ENCODE measurements around the gene PTPN14. TPM values are rescaled to one million over a fixed set of nuclear protein-coding genes. Genes with fewer than 3 reads are reported as not detected.

PTPN14 gene
- total and polyA plus RNA-seq, 2 donors from 2014 or later = 5.1 to 87.2 TPM

DNA sequence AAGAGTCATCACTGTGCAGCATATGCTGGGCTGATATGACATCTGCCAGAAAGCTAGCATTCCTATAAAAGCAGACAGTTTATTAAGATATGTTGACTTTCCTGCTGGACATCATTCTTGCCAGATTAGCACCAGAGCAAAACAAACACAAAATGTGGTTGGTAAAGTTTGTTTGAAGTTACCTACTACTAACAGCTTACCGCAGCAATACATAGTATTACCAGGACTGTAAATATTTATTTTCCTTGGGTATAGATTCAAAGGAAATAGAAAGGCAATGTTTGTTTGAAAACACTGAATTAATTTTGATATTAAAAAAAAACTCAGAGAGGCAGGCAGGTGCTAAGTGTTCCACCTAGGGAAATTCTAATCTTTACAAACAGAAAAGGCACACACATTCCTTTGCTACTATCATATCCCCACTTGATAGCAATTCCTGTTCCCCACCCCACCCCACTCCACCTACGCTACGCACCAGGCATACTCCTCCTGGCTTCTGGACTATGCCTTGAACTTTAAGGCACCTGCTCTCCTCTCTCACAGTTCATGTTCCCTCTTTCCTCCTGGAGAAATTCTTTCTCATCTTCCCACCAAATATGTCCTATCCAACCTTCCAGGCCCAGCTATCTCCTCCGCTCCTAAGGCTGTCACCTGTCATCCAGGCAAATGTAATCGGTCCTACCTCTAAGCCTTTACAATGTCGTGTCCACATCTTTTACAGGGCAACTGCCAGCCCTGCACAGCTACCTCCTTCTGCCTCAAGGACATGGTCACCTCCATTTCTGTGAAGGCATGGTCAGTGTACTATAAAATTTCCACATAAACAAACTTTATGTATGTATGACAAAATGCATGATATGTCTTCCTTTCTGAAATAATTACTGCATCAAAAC, 34.7 kb downstream of the PTPN14 start:
- Histone ChIP-seq H3K4me1 (ENCODE audit: control insufficient read depth in 2 of 3, insufficient read depth in 2 of 3, low read depth in 1 of 3, low read length in 3 of 3) (peaks cover 0 to 14% (median 6%) of the 10 kb centered on the region in 3 donors), H3K27ac (ENCODE audit: low read depth in 2 of 2, low read length in 2 of 2) (no peak overlapping the region), H3K36me3 (ENCODE audit: control insufficient read depth in 2 of 3, insufficient read depth in 3 of 3, low read length in 3 of 3) (no peaks in the 10 kb centered on the region), H3K27me3 (ENCODE audit: control insufficient read depth, insufficient read depth, low read length) (no peaks in the 10 kb centered on the region), H3K4me3 (ENCODE audit: low read length in 3 of 3) (no peak overlapping the region), H3K9ac (ENCODE audit: low read length in 3 of 3) (no peak overlapping the region), H3K9me3 (ENCODE audit: control insufficient read depth in 2 of 3, insufficient read depth in 1 of 3, low read length in 3 of 3) (no peaks in the 10 kb centered on the region)
- intact Hi-C loops (cut with DNase I) = no loop called here
- no peak for FAIRE-seq
- TF ChIP-seq, protein P1, sequence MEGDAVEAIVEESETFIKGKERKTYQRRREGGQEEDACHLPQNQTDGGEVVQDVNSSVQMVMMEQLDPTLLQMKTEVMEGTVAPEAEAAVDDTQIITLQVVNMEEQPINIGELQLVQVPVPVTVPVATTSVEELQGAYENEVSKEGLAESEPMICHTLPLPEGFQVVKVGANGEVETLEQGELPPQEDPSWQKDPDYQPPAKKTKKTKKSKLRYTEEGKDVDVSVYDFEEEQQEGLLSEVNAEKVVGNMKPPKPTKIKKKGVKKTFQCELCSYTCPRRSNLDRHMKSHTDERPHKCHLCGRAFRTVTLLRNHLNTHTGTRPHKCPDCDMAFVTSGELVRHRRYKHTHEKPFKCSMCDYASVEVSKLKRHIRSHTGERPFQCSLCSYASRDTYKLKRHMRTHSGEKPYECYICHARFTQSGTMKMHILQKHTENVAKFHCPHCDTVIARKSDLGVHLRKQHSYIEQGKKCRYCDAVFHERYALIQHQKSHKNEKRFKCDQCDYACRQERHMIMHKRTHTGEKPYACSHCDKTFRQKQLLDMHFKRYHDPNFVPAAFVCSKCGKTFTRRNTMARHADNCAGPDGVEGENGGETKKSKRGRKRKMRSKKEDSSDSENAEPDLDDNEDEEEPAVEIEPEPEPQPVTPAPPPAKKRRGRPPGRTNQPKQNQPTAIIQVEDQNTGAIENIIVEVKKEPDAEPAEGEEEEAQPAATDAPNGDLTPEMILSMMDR (IDR thresholded peaks at IDR 0.05; ENCODE audit: borderline replicate concordance, extremely low read depth, insufficient read depth) = no peak
- no peak for DNase-seq

GRCh38 chr1:214515544-214516433, 35.6 kb downstream of the PTPN14 start:
- TF ChIP-seq, protein P1 (IDR thresholded peaks at IDR 0.05; ENCODE audit: borderline replicate concordance, extremely low read depth, insufficient read depth) = no peak
- Histone ChIP-seq H3K27me3 (ENCODE audit: control insufficient read depth, insufficient read depth, low read length) (no peaks in the 10 kb centered on the region), H3K9me3 (ENCODE audit: control insufficient read depth in 2 of 3, insufficient read depth in 1 of 3, low read length in 3 of 3) (no peaks in the 10 kb centered on the region), H3K9ac (ENCODE audit: low read length in 3 of 3) (no peak overlapping the region), H3K27ac (ENCODE audit: low read depth in 2 of 2, low read length in 2 of 2) (no peak overlapping the region), H3K4me1 (ENCODE audit: control insufficient read depth in 2 of 3, insufficient read depth in 2 of 3, low read depth in 1 of 3, low read length in 3 of 3) (peaks cover 0 to 13% (median 6%) of the 10 kb centered on the region in 3 donors), H3K4me3 (ENCODE audit: low read length in 3 of 3) (no peak overlapping the region), H3K36me3 (ENCODE audit: control insufficient read depth in 2 of 3, insufficient read depth in 3 of 3, low read length in 3 of 3) (no peaks in the 10 kb centered on the region)
- FAIRE-seq = no peak
- intact Hi-C loops (cut with DNase I) = no loop called here
- DNase-seq = no peak

DNA sequence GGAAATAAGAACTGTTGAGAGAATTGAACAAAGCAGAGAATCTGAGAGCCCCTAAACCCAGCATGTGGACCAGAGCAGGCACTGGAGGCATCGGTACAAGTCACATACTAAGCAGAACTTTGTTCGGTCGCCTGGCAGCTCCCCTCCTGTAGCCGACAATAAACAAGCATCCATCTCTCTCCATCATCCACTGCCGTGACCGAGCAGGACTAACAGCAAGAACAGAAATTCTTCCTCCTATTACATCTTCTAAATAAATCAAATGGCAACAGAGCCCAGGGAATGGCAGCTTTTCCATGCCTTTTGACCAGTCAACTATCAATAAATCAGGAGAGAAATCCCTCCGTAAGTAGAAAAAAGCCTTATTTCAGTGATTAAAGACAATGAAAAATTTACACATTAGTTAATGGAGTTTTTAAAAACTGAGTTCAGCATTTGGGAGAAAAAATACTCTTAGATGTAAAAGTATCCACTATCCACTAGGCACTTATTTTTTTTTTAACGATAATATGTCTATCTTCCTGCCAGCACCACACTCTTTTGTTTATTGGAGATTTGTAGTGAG, 36.5 kb downstream of the PTPN14 start:
- no peaks in the 10 kb centered on the region for H3K27me3 ChIP-seq (ENCODE audit: control insufficient read depth, insufficient read depth, low read length)
- H3K4me3 ChIP-seq (ENCODE audit: low read length in 3 of 3) = no peak overlapping the region
- no peak overlapping the region for H3K27ac ChIP-seq (ENCODE audit: low read depth in 2 of 2, low read length in 2 of 2)
- peak in 4 of 5 donors; percentile 50 to 56 (median 56) for DNase-seq
- H3K9ac ChIP-seq (ENCODE audit: low read length in 3 of 3) = no peak overlapping the region
- intact Hi-C loops (cut with DNase I) = no loop called here
- FAIRE-seq = no peak
- TF ChIP-seq, protein P1 (IDR thresholded peaks at IDR 0.05; ENCODE audit: borderline replicate concordance, extremely low read depth, insufficient read depth) = no peak
- H3K36me3 ChIP-seq (ENCODE audit: control insufficient read depth in 2 of 3, insufficient read depth in 3 of 3, low read length in 3 of 3) = no peaks in the 10 kb centered on the region
- peaks cover 0 to 8% (median 5%) of the 10 kb centered on the region in 3 donors for H3K4me1 ChIP-seq (ENCODE audit: control insufficient read depth in 2 of 3, insufficient read depth in 2 of 3, low read depth in 1 of 3, low read length in 3 of 3)
- no peaks in the 10 kb centered on the region for H3K9me3 ChIP-seq (ENCODE audit: control insufficient read depth in 2 of 3, insufficient read depth in 1 of 3, low read length in 3 of 3)

Data from kidney (tissue), 14 donors.